Astrocyte (in vitro differentiated cells and primary cell): ENCODE data around the gene FAM234B.

Experiments used
- CTCF ChIP-seq: IDR thresholded peaks from 2 replicates; pipeline ENCODE4 v1.5.1; 2011; ENCODE audit warnings: low read depth, mild to moderate bottlenecking, inconsistent platforms, low read length, moderate library complexity; ENCODE audit not compliant: insufficient read depth
- EZH2 ChIP-seq: IDR thresholded peaks from 2 replicates; pipeline ENCODE4 v1.6.1; 2012; ENCODE audit warnings: mild to moderate bottlenecking, low read length, inconsistent platforms; ENCODE audit not compliant: insufficient read depth

- TF ChIP-seq CTCF (no peak), EZH2 (no peak)
Measured at GRCh38 chr12:13036881-13037280, 7.3 kb upstream of the FAM234B start.
